Mucosa of descending colon (tissue), 3 donors: ENCODE data around the gene TMEM209. TPM values are rescaled to one million over a fixed set of nuclear protein-coding genes. Genes with fewer than 3 reads are reported as not detected.
"Not testable (repeated sequence)": the region's sequence is repeated elsewhere in the genome, so short reads cannot be mapped to it uniquely, and the experiment has no call there.

Experiments
- ATAC-seq: fragments of 200-7000 bp; cut with Tn5 transposase; one replicate; pipeline ENCODE4 v1.9.1; 2020; ENCODE audit warnings: mild to moderate bottlenecking, moderate library complexity
- DNase-seq, 3 donors: peaks; one replicate each; pipeline ENCODE4 v3.0.0-alpha.2; 2020
- H3K36me3 ChIP-seq: fragments of 200-600 bp; one replicate; pipeline ENCODE4 v1.8.0; 2021; ENCODE audit warnings: low read depth, mild to moderate bottlenecking
- H3K4me1 ChIP-seq: fragments of 200-600 bp; one replicate; pipeline ENCODE4 v1.8.0; 2021; ENCODE audit warnings: low read depth, mild to moderate bottlenecking
- H3K4me3 ChIP-seq: fragments of 200-600 bp; one replicate; pipeline ENCODE4 v1.8.0; 2021; ENCODE audit warnings: mild to moderate bottlenecking
- H3K9me3 ChIP-seq: fragments of 200-600 bp; one replicate; pipeline ENCODE4 v1.8.0; 2021; ENCODE audit warnings: mild to moderate bottlenecking
- intact Hi-C, 2 donors: fragments of 100-400 bp; cut with DNase I in 1 of 2; cut with micrococcal nuclease in 1 of 2; formaldehyde crosslinking; loops; one replicate each; pipeline versions ENCODE4 v1.11.0 to v1.11.1; 2022; cut with DNase I, micrococcal nuclease
- total RNA-seq, 3 donors: library from RNA; stranded (reverse); fragmentation: NEBNext Ultra II Directional in 2 of 3; extraction: Animal tissue kit (Norgen Biotek cat#: 25700) in 2 of 3; gene quantifications; one replicate each; pipeline versions ENCODE4 v1.2.1 to v1.2.4, GENCODE V29; 2021 to 2023
- TF ChIP-seq, protein P1 (sequence below): fragments of 200-600 bp; IDR thresholded peaks from one replicate; pipeline ENCODE4 v1.8.0; 2022; ENCODE audit warnings: antibody characterized with exemption, mild to moderate bottlenecking
- donor health status: DM: no; HTN: no; CAD: no; lungs with moderate emphysema.
- donor health status: DM: no; HTN: no; CAD: no.
- donor health status: DM: no; HTN: yes; CAD: no.

The TMEM209 gene
- total RNA-seq, 3 donors from 2014 or later: 19.1 to 28.9 (median 27.6) TPM

DNA sequence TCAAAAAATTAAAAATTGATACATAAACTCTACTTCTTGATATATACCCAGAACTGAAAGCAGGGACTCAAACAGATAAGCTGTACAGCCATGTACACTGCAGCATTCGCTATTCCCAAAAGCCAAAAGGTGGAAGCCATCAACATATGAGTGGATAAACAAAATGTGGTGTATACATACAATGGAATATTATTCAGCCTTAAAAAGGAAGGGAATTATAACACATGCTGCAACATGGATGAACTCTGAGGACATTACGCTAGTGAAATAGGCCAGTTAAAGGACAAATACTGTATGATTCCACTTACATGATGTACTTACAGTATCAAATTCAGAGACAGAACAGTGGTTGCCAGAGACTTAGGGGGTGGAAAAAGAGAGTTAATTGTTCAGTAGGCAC, 8.1 kb downstream of the TMEM209 start:
- Histone ChIP-seq H3K4me1 (no peaks in the 10 kb centered on the region), H3K9me3 (no peaks in the 10 kb centered on the region), H3K36me3 (peaks cover 5% of the 10 kb centered on the region), H3K4me3 (no peak overlapping the region)
- DNase-seq (no peak), ATAC-seq (no peak)
- intact Hi-C loops: no loop called here
- TF ChIP-seq, protein P1, sequence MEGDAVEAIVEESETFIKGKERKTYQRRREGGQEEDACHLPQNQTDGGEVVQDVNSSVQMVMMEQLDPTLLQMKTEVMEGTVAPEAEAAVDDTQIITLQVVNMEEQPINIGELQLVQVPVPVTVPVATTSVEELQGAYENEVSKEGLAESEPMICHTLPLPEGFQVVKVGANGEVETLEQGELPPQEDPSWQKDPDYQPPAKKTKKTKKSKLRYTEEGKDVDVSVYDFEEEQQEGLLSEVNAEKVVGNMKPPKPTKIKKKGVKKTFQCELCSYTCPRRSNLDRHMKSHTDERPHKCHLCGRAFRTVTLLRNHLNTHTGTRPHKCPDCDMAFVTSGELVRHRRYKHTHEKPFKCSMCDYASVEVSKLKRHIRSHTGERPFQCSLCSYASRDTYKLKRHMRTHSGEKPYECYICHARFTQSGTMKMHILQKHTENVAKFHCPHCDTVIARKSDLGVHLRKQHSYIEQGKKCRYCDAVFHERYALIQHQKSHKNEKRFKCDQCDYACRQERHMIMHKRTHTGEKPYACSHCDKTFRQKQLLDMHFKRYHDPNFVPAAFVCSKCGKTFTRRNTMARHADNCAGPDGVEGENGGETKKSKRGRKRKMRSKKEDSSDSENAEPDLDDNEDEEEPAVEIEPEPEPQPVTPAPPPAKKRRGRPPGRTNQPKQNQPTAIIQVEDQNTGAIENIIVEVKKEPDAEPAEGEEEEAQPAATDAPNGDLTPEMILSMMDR: no peak

DNA sequence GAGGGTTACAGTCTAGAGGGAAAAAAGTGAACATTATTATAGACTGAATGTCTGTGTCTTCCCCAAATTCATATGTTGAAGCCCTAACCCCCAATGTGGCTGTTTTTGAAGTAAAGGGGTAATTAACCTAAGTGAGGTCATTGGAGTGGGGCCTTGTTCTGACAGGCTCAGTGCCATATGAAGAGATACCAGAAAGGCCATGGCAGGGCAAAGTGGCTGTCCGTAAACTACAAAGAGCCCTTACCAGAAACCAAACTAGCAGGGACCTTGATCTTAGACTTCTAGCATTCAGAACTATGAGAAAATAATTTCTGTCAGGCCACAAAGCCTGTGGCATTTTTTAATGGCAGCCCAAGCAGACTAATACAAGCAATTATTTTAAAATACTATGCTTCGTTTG, 8.7 kb downstream of the TMEM209 start:
- Histone ChIP-seq H3K4me1 (no peaks in the 10 kb centered on the region), H3K36me3 (peaks cover 5% of the 10 kb centered on the region), H3K4me3 (no peak overlapping the region), H3K9me3 (no peaks in the 10 kb centered on the region)
- TF ChIP-seq, protein P1: no peak
- intact Hi-C loops: no loop called here
- DNase-seq (no peak), ATAC-seq (no peak)

DNA sequence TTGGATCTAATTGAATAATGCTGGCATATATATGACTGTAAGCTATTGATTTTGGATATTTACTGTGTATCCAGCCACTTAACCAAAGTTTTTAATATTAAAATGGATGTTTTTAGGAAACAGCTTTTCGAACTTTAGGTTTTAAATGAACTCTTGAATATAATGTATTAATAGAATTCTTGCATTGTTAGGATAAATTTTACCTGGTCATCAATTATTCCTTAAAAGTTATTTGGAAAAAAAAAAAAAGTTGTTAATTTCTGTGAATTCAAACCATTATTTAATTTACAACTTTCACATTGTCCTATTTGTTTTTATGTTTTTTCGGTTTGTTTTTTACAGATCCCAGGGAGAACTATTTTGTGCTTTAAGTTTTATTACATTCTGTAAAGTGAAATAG, 9.8 kb downstream of the TMEM209 start:
- H3K9me3 ChIP-seq: no peaks in the 10 kb centered on the region
- TF ChIP-seq, protein P1: no peak
- intact Hi-C loops: no loop called here
- H3K36me3 ChIP-seq: peaks cover 5% of the 10 kb centered on the region
- no peak overlapping the region for H3K4me3 ChIP-seq
- no peak for ATAC-seq
- H3K4me1 ChIP-seq: no peaks in the 10 kb centered on the region
- no peak for DNase-seq

DNA sequence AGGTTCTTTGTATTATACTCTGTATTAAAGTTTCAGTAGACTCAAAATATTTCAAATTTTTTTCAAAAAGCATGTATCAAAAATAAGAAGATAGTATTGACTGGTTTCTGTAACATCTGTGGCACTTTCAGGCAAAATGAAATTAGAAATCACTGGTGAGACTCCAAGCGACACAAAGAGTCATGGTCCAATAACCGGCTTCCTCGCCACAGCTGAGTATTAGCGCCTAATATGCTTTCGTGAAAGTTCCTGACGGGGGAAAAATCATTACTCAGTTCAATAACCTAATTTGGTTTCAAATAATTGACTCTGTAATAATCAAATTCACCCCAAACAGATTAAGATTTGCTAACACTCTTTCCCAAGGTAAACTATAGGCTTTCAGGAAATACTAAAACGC, 13.4 kb downstream of the TMEM209 start:
- H3K4me3 ChIP-seq: no peak overlapping the region

DNA sequence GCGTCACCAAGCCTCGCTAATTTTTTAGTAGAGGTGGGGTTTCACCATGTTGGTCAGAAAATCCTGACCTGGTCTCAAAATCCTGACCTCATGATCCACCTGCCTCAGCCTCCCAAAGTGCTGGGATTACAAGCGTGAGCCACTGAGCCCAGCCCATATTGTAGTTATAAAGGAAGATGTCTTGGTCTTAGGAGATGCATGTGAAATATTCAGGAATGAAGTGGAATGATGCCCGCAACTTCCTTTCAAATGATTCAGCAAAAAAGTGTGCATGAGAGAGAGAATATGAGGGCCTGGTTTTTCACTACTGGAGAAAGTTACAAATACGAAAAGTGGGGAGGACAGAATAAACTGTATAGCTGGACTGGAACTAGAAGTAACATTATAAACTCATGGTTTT, 15.9 kb downstream of the TMEM209 start:
- H3K4me3 ChIP-seq: no peak overlapping the region
- H3K4me1 ChIP-seq: no peaks in the 10 kb centered on the region
- ATAC-seq (no peak), DNase-seq (no peak)
- TF ChIP-seq, protein P1: no peak
- no peaks in the 10 kb centered on the region for H3K36me3 ChIP-seq
- H3K9me3 ChIP-seq: no peaks in the 10 kb centered on the region
- intact Hi-C loops: no loop called here

More for the DNA sequence above, 13.4 kb downstream of the TMEM209 start:
- peaks cover under 1% of the 10 kb centered on the region for H3K36me3 ChIP-seq
- TF ChIP-seq, protein P1: no peak
- no peaks in the 10 kb centered on the region for H3K9me3 ChIP-seq
- no peaks in the 10 kb centered on the region for H3K4me1 ChIP-seq
- ATAC-seq (no peak), DNase-seq (no peak)
- intact Hi-C loops: no loop called here

DNA sequence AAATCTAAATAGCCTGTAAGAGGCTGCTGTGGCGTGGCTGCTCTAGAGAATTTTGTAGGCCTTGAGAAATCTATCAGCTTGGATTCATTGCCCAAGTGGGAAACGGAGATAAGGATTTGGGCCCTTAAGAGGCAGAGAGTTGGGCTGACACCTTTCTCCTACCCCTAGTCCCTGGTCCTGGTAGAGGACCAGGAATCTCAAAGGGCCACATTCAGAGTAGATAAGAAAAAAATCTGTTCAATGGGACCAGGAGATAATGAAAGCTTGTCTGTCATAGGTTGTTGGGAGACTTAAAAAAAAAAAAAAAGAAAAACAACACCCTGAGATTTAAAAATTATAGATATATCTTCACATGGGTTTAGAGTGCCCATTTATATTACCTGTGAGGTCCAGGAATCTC, 17.8 kb downstream of the TMEM209 start:
- H3K4me1 ChIP-seq: no peaks in the 10 kb centered on the region

DNA sequence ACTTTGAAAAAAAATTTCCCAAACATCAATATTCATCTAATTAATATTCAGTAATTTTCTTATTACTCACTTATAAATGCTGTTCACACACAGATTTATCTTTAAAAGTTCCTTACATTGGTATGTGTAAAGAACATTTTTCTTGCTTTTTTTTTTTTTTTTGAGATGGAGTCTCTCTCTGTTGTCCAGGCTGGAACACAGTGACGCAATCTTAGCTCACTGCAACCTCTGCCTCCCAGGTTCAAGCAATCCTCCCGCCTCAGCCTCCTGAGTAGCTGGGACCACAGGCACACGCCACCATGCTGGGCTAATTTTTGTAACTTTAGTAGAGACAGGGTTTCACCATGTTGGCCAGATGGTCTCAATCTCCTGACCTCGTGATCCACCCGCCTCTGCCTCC, 20.9 kb downstream of the TMEM209 start:
- ATAC-seq, DNase-seq, H3K4me1 ChIP-seq, intact Hi-C loops, H3K36me3 ChIP-seq, H3K9me3 ChIP-seq, H3K4me3 ChIP-seq: not testable (repeated sequence)

More for the DNA sequence above, 17.8 kb downstream of the TMEM209 start:
- H3K4me3 ChIP-seq: no peak overlapping the region
- ATAC-seq: no peak
- no peak for DNase-seq
- intact Hi-C loops: no loop called here
- no peaks in the 10 kb centered on the region for H3K9me3 ChIP-seq
- TF ChIP-seq, protein P1: no peak
- no peaks in the 10 kb centered on the region for H3K36me3 ChIP-seq
